Measurements from ENCODE around the gene CTNNA3.

- TF ChIP-seq CTCF (IDR thresholded peaks at IDR 0.05 in 4 of 5, conservative IDR thresholded peaks at IDR 0.05 in 1 of 5) (no peak), POLR2A (IDR thresholded peaks at IDR 0.05) (no peak)
These were observed 608.9 kb downstream of the CTNNA3 start for GRCh38 chr10:67087135-67087425.
